Cardiac muscle cell (in vitro differentiated cells and primary cell): ENCODE results near the gene MAP3K5. TPM values are rescaled to one million over a fixed set of nuclear protein-coding genes. Genes with fewer than 3 reads are reported as not detected.

Experiments
- DNase-seq, 2 donors: peaks; one replicate each; pipeline versions ENCODE4 v3.0.0 to v3.0.0-alpha.2; 2010 to 2017; ENCODE audit warnings: low read depth in 1 of 2, low spot score in 1 of 2
- H3K27ac ChIP-seq: fragments of 200-600 bp; sonication (generic); 2 replicates; pipeline ENCODE4 v1.5.1; 2016
- H3K27me3 ChIP-seq: fragments of 200-600 bp; sonication (generic); 2 replicates; pipeline ENCODE4 v1.6.0; 2016; ENCODE audit warnings: control low read depth
- H3K36me3 ChIP-seq: fragments of 200-600 bp; sonication (generic); 2 replicates; pipeline ENCODE4 v1.5.1; 2016; ENCODE audit warnings: control low read depth
- H3K4me1 ChIP-seq: fragments of 200-600 bp; sonication (generic); 2 replicates; pipeline ENCODE4 v1.8.1; 2017; ENCODE audit warnings: low read depth, mild to moderate bottlenecking, mixed run types
- H3K4me3 ChIP-seq: fragments of 200-600 bp; sonication (generic); 2 replicates; pipeline ENCODE4 v1.5.1; 2016; ENCODE audit warnings: mild to moderate bottlenecking
- H3K9me3 ChIP-seq: fragments of 200-600 bp; sonication (generic); 2 replicates; pipeline ENCODE4 v1.5.1; 2017; ENCODE audit warnings: low read depth, mild to moderate bottlenecking, control low read depth
- polyA plus RNA-seq: library from polyadenylated mRNA; unstranded; fragments of >200 nt; fragmentation: Nextera tagmentation; extraction: Ambion mirVana; gene quantifications from 2 replicates; pipeline ENCODE4 v1.2.1, GENCODE V29; 2016
- total RNA-seq: library from RNA; depleted of rRNA; stranded (reverse); fragments of >200 nt; gene quantifications from 2 replicates; pipeline ENCODE4 v1.2.3, GENCODE V29; 2016
- TF ChIP-seq, protein P1 (sequence below): IDR thresholded peaks from 2 replicates; pipeline ENCODE4 v1.5.1; 2012; ENCODE audit warnings: low read depth, mild to moderate bottlenecking, low read length

Gene MAP3K5
- total and polyA plus RNA-seq, 2 experiments from 2014 or later = 2.8 to 3.0 TPM

DNA sequence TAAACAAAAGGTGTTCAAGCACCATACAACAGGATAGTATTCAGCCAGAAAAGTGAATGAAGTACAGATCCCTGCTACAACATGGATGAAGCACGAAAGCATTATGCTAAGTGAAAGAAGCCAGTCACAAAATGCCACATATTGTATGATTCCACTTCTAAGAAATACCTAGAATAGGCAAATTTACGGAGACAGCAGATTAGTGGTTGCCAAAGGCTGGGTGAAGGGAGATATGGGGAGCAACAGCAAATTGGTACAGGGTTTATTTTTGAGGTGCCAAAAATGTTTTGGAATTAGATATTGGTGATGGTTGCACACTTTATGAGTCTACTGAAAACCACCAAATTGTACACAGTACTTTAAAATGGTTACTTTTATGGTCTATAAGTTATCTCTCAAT lies 23.2 kb downstream of the MAP3K5 start:
- no peak for DNase-seq
- TF ChIP-seq, protein P1, sequence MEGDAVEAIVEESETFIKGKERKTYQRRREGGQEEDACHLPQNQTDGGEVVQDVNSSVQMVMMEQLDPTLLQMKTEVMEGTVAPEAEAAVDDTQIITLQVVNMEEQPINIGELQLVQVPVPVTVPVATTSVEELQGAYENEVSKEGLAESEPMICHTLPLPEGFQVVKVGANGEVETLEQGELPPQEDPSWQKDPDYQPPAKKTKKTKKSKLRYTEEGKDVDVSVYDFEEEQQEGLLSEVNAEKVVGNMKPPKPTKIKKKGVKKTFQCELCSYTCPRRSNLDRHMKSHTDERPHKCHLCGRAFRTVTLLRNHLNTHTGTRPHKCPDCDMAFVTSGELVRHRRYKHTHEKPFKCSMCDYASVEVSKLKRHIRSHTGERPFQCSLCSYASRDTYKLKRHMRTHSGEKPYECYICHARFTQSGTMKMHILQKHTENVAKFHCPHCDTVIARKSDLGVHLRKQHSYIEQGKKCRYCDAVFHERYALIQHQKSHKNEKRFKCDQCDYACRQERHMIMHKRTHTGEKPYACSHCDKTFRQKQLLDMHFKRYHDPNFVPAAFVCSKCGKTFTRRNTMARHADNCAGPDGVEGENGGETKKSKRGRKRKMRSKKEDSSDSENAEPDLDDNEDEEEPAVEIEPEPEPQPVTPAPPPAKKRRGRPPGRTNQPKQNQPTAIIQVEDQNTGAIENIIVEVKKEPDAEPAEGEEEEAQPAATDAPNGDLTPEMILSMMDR = no peak
- H3K36me3 ChIP-seq = no peaks in the 10 kb centered on the region
- no peaks in the 10 kb centered on the region for H3K27me3 ChIP-seq
- no peaks in the 10 kb centered on the region for H3K9me3 ChIP-seq
- H3K4me1 ChIP-seq = no peaks in the 10 kb centered on the region
- H3K4me3 ChIP-seq = no peak overlapping the region
- no peak overlapping the region for H3K27ac ChIP-seq

DNA sequence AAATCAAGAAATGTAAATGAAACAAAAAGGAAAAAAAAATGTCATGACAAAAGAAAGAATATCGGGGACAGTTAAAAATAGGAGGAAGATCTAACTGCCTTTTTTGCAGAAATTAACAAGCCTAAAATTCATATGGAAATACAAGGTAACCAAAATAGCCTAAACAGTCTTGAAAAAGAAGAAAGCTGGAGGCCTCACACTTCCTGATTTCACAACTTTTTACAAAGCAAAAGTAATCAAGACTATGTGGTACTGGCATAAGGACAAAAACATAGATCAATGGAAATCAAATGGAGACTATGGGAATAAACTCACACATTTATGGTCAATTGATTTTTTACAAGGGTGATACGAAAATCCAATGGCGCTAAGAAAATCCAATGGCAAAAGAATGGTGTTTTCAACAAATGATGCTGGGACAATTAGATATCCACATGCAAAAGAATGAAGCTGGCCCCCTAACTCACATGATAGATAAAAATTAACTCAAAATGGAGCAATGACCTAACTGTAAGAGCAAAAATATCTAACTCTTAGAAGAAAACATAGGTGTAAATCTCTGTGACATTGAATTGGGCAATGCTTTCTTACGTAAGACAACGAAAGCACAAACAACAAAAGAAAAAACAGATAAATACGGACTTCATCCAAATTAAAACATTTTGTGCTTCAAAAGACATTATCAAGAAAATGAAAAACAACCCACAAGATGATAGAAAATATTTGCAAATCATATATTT lies 24.5 kb downstream of the MAP3K5 start:
- Histone ChIP-seq H3K36me3 (no peaks in the 10 kb centered on the region), H3K4me3 (no peak overlapping the region), H3K4me1 (no peaks in the 10 kb centered on the region), H3K27ac (no peak overlapping the region), H3K27me3 (no peaks in the 10 kb centered on the region), H3K9me3 (no peaks in the 10 kb centered on the region)
- TF ChIP-seq, protein P1 = no peak
- DNase-seq = peak in 1 of 2 donors; percentile 54

DNA sequence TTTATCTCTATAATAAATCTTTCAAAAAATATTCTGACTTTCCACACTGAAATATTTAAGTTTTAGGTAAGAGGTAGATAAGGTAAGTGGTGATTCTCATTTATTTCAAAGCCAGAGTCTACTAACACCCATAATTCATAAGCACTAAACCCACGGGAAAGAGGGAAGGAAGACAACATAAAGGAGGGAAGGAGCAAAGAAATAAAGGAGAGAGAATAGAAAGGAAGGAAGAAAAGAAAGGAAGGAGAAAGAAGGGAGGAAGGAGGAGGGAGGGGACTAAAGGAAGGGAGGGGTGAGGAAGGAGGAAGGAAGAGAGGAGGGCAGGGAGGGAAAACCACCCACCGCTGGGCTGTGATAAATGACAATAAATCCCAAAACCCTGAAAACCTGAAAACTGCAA lies 25.2 kb downstream of the MAP3K5 start:
- no peaks in the 10 kb centered on the region for H3K36me3 ChIP-seq
- H3K9me3 ChIP-seq = no peaks in the 10 kb centered on the region
- H3K4me1 ChIP-seq = peaks cover 5% of the 10 kb centered on the region
- TF ChIP-seq, protein P1 = no peak
- DNase-seq = no peak
- no peak overlapping the region for H3K27ac ChIP-seq
- no peak overlapping the region for H3K4me3 ChIP-seq
- H3K27me3 ChIP-seq = no peaks in the 10 kb centered on the region

DNA sequence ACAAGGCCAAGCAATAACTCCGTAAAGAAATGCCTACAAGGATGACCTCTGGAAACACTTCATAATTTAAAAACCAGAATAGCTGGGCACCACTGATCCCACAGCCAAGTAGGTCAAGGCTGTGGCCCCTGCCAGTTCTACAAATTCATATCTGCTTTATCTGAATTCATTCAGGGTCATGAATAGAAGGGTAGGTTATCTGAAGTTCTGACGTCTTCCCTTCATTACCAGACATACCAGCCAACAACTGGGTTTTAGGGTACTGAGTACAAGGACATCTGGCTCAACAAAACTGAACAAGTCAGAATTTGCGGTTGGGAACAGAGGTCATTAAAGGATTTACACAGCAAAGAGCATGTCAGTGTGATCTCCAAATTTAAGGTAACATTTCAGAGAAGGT lies 26.0 kb downstream of the MAP3K5 start:
- H3K27ac ChIP-seq = no peak overlapping the region
- H3K27me3 ChIP-seq = no peaks in the 10 kb centered on the region
- peaks cover 13% of the 10 kb centered on the region for H3K4me1 ChIP-seq
- H3K36me3 ChIP-seq = no peaks in the 10 kb centered on the region
- TF ChIP-seq, protein P1 = no peak
- no peak overlapping the region for H3K4me3 ChIP-seq
- no peaks in the 10 kb centered on the region for H3K9me3 ChIP-seq
- no peak for DNase-seq

DNA sequence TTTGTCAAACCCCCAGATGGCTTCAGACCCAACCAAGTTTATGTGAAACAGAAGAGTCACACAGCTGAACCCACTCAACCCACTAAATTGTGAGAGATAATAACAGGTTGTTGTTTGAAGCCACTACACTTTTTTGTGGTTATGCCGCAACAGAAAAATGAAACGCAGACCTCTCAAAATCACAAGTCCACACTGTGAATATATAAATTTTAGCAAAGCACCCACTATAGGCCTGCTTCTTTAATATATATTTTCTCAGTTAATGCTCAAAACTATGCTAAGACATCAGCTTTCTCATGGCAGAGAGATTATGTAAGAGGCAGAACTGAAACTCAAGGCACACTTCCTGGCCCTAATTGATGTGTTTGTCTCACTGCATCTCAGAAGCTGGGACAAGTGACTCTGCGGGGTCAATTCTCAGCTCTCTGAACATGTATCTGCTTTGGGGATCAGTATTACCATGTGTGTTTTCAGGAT lies 27.7 kb downstream of the MAP3K5 start:
- Histone ChIP-seq H3K9me3 (no peaks in the 10 kb centered on the region), H3K4me1 (peaks cover 19% of the 10 kb centered on the region), H3K4me3 (no peak overlapping the region), H3K27ac (no peak overlapping the region), H3K36me3 (no peaks in the 10 kb centered on the region), H3K27me3 (no peaks in the 10 kb centered on the region)
- DNase-seq = no peak
- TF ChIP-seq, protein P1 = no peak
